GM12864 (cell line): ENCODE results near the gene OAF.

Experiments used
- DNase-seq: peaks from one replicate; pipeline ENCODE4 v3.0.0-alpha.2; 2011; ENCODE audit warnings: low read depth
- H3K4me3 ChIP-seq: 2 replicates; pipeline ENCODE4 v1.5.1; 2011; ENCODE audit warnings: mild to moderate bottlenecking, low read depth, low read length, control low read depth
- TF ChIP-seq, protein P1 (sequence below): IDR thresholded peaks from 2 replicates; pipeline ENCODE4 v1.5.1; 2011; ENCODE audit warnings: low read depth, mild to moderate bottlenecking, moderate library complexity, low read length, control low read depth, inconsistent platforms; ENCODE audit errors: missing control alignments

Gene OAF

DNA sequence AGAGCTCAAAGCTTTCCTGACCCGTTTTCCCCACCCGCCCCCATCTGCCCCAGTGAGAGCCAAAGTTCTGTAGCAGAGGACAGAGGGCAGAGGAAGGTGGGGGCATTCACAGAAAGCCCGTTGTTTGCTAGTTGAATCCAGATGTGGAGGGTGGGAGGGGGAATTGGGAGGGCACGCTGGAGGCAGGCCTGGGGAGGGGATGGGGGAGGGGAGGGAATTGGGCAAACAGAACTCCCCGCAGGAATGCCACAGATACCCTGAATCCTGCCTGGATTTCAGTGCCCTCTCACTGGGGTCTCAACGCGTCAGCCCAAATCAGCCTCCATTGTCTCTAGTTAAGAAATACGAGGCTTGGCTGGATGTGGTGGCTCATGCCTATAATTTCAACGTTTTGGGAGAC is 12.9 kb upstream of the OAF start:
- DNase-seq: no peak
- TF ChIP-seq, protein P1, sequence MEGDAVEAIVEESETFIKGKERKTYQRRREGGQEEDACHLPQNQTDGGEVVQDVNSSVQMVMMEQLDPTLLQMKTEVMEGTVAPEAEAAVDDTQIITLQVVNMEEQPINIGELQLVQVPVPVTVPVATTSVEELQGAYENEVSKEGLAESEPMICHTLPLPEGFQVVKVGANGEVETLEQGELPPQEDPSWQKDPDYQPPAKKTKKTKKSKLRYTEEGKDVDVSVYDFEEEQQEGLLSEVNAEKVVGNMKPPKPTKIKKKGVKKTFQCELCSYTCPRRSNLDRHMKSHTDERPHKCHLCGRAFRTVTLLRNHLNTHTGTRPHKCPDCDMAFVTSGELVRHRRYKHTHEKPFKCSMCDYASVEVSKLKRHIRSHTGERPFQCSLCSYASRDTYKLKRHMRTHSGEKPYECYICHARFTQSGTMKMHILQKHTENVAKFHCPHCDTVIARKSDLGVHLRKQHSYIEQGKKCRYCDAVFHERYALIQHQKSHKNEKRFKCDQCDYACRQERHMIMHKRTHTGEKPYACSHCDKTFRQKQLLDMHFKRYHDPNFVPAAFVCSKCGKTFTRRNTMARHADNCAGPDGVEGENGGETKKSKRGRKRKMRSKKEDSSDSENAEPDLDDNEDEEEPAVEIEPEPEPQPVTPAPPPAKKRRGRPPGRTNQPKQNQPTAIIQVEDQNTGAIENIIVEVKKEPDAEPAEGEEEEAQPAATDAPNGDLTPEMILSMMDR: no peak
- no peak overlapping the region for H3K4me3 ChIP-seq

DNA sequence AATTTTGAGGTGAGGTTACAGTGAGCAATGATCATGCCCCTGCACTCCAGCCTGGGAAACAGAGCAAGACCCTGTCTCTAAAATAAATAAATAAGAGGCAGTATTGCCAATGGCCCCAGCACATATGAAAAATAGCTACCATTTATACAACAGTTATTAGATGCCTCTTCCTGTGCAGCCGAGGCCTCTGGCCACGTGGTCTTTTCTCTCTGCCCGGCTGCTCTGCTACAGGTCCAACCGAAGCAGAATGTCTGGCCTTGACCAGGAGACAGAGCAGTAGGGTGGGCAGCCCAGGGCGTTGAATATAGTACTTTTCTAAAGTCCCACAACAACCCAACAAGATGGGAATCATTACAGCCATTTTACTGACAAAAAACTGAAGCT is 12.4 kb upstream of the OAF start:
- TF ChIP-seq, protein P1: no peak
- no peak overlapping the region for H3K4me3 ChIP-seq

DNA sequence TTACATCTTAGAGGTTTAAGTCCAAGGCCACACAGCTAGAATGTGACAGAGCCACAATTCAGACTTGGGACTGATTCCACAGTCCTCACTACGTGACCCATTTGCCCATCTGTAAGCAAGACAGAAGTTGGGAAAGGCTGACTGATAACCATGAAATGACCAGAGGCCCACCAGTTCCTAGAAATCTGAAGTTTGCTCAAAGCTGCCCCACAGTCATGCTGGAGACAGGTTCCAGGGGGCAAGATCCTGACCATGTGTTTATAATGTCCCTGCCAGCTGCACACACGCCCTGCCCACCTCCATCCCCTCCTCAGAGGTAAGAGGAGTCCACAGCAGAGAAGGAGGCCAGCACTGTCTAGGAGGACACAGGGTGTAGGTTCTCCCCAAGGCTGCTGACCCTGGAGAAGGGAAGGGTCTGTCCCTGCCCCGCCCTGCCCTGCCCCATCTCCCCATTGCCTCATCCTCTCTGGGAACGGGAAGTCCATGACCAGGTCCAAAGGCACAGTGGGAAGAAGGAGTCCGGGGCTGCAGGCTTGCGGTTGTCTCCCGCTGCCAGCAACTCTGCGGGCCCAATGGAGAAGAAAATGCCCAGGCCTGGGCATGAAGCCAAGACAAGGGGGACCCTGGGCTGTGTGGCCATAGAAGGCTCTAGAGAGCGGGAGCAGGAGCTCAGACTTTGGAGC is 11.9 kb upstream of the OAF start:
- no peak for DNase-seq
- H3K4me3 ChIP-seq: no peak overlapping the region
- TF ChIP-seq, protein P1: no peak

More for the DNA sequence above, 12.4 kb upstream of the OAF start:
- DNase-seq: no peak

DNA sequence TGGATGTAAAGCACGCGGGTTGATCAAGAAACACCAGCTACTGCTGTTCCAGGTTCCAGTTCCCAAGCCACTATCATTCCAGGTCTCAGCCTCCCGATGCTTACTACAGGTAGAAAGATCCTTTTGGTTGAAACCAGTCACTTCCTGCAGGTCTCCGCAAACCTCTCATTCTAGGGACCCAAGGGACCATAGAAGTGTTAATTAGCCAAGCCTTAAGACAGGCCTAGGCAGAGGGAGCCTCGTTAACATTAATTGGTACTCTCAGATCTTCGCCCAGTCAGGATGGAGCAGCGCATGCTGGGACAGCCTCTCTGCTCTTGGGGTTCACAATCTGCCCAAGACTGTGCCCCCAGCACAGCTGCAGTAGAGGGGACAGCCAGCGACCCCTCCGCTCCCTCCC is 11.2 kb upstream of the OAF start:
- TF ChIP-seq, protein P1: no peak
- H3K4me3 ChIP-seq: no peak overlapping the region
- DNase-seq: no peak

DNA sequence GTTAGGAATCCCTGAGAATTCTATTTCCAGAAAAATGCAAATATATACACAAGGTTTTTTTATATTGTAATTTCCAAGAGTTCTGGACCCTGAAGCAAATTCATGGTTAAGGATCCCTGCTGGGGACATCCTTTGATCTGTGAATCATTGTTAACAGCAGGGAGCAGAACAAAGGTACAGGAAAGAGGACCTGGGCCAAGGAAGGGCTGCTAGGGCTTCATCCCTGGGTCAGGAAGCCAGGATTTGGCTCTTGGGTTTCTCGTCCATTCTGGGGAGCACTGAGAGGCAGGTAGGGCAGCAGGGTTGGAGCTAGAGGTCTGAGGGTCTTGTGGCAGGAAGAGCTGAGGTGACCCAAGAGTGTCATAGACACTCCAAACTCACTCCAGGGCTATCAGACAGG is 10.2 kb upstream of the OAF start:
- TF ChIP-seq, protein P1: no peak
- DNase-seq: no peak
- no peak overlapping the region for H3K4me3 ChIP-seq

DNA sequence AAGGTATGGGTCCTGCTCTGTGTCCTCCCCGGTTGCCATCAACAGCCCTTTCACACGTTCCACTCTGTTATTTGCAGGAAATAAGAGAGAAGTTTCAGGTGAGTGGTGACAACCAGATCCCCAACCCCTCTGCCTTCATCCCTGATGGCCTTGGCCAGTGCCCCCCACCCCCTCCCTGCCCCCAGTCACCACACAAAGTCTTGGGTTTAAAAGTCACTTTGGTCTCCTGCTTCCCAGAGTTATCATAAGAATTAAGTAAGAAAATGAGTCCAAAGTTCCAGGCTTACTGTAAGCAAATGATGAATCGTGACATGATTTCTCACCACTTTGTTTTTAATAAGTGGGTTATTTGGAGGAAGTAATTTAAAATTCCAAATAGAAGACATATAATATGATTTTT is 9.2 kb upstream of the OAF start:
- no peak overlapping the region for H3K4me3 ChIP-seq
- DNase-seq: no peak
- TF ChIP-seq, protein P1: no peak

DNA sequence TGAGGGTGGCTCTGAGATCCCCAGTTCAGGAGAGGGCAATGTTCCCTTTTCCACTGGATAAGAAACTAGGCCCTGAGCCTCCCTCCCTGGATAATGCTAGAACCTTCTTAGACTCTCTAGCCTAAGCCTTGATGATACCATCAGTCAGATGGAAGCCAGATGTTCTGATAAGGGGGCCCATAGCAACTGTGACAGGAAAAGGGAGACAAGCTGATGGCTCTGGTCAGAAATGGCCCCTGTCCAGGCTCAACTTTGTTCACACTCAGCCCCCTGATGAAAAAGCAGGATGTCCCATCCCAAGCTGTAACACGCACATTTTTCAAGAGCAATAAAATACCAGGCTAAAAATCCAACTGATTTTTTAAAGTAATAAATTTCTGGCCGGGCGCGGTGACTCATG is 7.2 kb upstream of the OAF start:
- TF ChIP-seq, protein P1: no peak
- no peak for DNase-seq
- no peak overlapping the region for H3K4me3 ChIP-seq
